H1 (cell line): ENCODE results near the gene ZSCAN12. TPM values are rescaled to one million over a fixed set of nuclear protein-coding genes. Genes with fewer than 3 reads are reported as not detected.

ENCODE experiments used
- BRCA1 ChIP-seq: IDR thresholded peaks from 2 replicates; pipeline ENCODE4 v1.6.1; 2012; ENCODE audit warnings: low read depth, low read length, improper control_type of control experiment
- CBX5 ChIP-seq: fragments of 300-800, 300-1000 bp; sonication (generic); IDR thresholded peaks from 2 replicates; pipeline ENCODE4 v1.7.1; 2016; ENCODE audit warnings: antibody characterized with exemption, low read length, low read depth
- CHD1 ChIP-seq: IDR thresholded peaks from 2 replicates; pipeline ENCODE4 v1.6.1; 2012; ENCODE audit warnings: low read depth, low read length, improper control_type of control experiment
- CHD2 ChIP-seq: IDR thresholded peaks from 2 replicates; pipeline ENCODE4 v1.6.1; 2012; ENCODE audit warnings: low read length, improper control_type of control experiment
- CHD7 ChIP-seq: fragments of 300-600 bp; sonication (generic); IDR thresholded peaks from 2 replicates; pipeline ENCODE4 v1.7.1; 2012; ENCODE audit warnings: low read length, moderate library complexity, mild to moderate bottlenecking, inconsistent platforms; ENCODE audit not compliant: insufficient replicate concordance
- GABPA ChIP-seq: IDR thresholded peaks from 2 replicates; pipeline ENCODE4 v1.6.1; 2011; ENCODE audit warnings: mild to moderate bottlenecking, low read length, moderate library complexity, borderline replicate concordance; ENCODE audit not compliant: insufficient read depth
- GTF2F1 ChIP-seq: IDR thresholded peaks from 2 replicates; pipeline ENCODE4 v1.6.1; 2012; ENCODE audit warnings: low read depth, low read length, improper control_type of control experiment, borderline replicate concordance
- POLR2AphosphoS5 ChIP-seq: IDR thresholded peaks from 2 replicates; pipeline ENCODE4 v1.6.1; 2011; ENCODE audit warnings: low read depth, low read length
- YY1 ChIP-seq: IDR thresholded peaks from 2 replicates; pipeline ENCODE4 v1.6.1; 2011; ENCODE audit warnings: low read depth, mild to moderate bottlenecking, low read length
- polyA plus RNA-seq, 7 experiments: library from polyadenylated mRNA; depleted of rRNA in 3 of 7; stranded (reverse) in 5 of 7; unstranded in 2 of 7; fragments of >200 nt in 5 of 7; fragments of 200-250 nt in 2 of 7; gene quantifications; 1 replicate in 5 of 7; 2 replicates in 1 of 7; 4 replicates in 1 of 7; pipeline versions ENCODE4 v1.2.1 to v1.2.3, GENCODE V29; 2011 to 2013; ENCODE audit warnings: missing spikeins in 2 of 7, mixed read lengths in 2 of 7
- total RNA-seq: library from RNA; stranded (reverse); fragmentation: NEBNext Ultra II Directional; extraction: Animal tissue kit (Norgen Biotek cat#: 25700); gene quantifications from 2 replicates; pipeline ENCODE4 v1.2.1, GENCODE V29; 2021
- TF ChIP-seq, protein P1 (sequence below): IDR thresholded peaks from 2 replicates; pipeline ENCODE4 v1.6.1; 2012; ENCODE audit warnings: inconsistent platforms

Gene ZSCAN12
- total and polyA plus RNA-seq, 2 of the 8 experiments (the other 6 are each of a cell fraction or from before 2014, with no cell fraction given) = 2.2 to 9.6 TPM

GRCh38 chr6:28383235-28384142, 16.1 kb downstream of the ZSCAN12 start (continued):
- TF ChIP-seq CHD7 (no peak), CBX5 (no peak), CHD2 (peak; percentile 25; the same call in 1 of the 2 replicates), BRCA1 (no peak), GTF2F1 (no peak; the same call in 1 of the 2 replicates), YY1 (0 out of 2 replicates have a peak, but pooled peaks have one; percentile 50), CHD1 (no peak), GABPA (no peak; the same call in 1 of the 2 replicates), POLR2AphosphoS5 (peak; percentile 77)
- TF ChIP-seq, protein P1, sequence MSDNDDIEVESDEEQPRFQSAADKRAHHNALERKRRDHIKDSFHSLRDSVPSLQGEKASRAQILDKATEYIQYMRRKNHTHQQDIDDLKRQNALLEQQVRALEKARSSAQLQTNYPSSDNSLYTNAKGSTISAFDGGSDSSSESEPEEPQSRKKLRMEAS = peak; percentile 97
